Measurements from ENCODE around the gene SCLY. TPM values are rescaled to one million over a fixed set of nuclear protein-coding genes. Genes with fewer than 3 reads are reported as not detected.
A peak's percentile ranks its signal among the peaks of the same experiment; 100 is the strongest.

Gene SCLY
- total and polyA plus RNA-seq, 2 of the 13 experiments (the other 11 are each of a cell fraction or from before 2014, with no cell fraction given): 27.9 to 38.6 TPM

GRCh38 chr2:238069877-238070276, 9.1 kb downstream of the SCLY start:
- in situ Hi-C loops (cut with HindIII; ENCODE audit: extremely low pct_ligation_motif_present, low pct_unique_long_range_greater_than_20kb): no loop called here
- BruUV-seq (replicated peaks): TSS peak; percentile 26
- 96% methylated on average over 9 of the region's 9 CpGs for WGBS (ENCODE audit: low lambda C conversion rate)
- no peak for TF ChIP-seq ZNF260 (CRISPR knock-in tag; IDR thresholded peaks at IDR 0.05; ENCODE audit: borderline replicate concordance, low read depth)
- no peak for TF ChIP-seq FOXO1 (CRISPR knock-in tag; IDR thresholded peaks at IDR 0.05)
- TF ChIP-seq GTF2F1 (IDR thresholded peaks at IDR 0.05; ENCODE audit: low read length): no peak
- TF ChIP-seq ZBTB20 (CRISPR knock-in tag; IDR thresholded peaks at IDR 0.05; ENCODE audit: borderline replicate concordance, low read depth): no peak
- TF ChIP-seq FOXM1 (CRISPR knock-in tag; IDR thresholded peaks at IDR 0.05): no peak
- no peak for TF ChIP-seq THAP7 (CRISPR knock-in tag; IDR thresholded peaks at IDR 0.05)
- no peak for TF ChIP-seq ZNF563 (CRISPR knock-in tag; IDR thresholded peaks at IDR 0.05)
- no peak for TF ChIP-seq BRCA1 (CRISPR knock-in tag; IDR thresholded peaks at IDR 0.05)
- TF ChIP-seq IKZF4 (CRISPR knock-in tag; IDR thresholded peaks at IDR 0.05; ENCODE audit: borderline replicate concordance, low read depth, not compliant biosample characterization): no peak
- TF ChIP-seq ZBTB43 (CRISPR knock-in tag; conservative IDR thresholded peaks at IDR 0.05): no peak
- no peak for TF ChIP-seq MTA3 (CRISPR knock-in tag; IDR thresholded peaks at IDR 0.05)
- no peak for TF ChIP-seq USF2 (IDR thresholded peaks at IDR 0.05; ENCODE audit: low read depth, low read length)
- TF ChIP-seq USF2 (CRISPR knock-in tag; IDR thresholded peaks at IDR 0.05; ENCODE audit: borderline replicate concordance): no peak
- no peak for TF ChIP-seq THAP9 (CRISPR knock-in tag; IDR thresholded peaks at IDR 0.05; ENCODE audit: borderline replicate concordance)
- no peak for TF ChIP-seq LCORL (IDR thresholded peaks at IDR 0.05)
- no peak for TF ChIP-seq LCORL (CRISPR knock-in tag; IDR thresholded peaks at IDR 0.05)
- TF ChIP-seq ZNF136 (CRISPR knock-in tag; IDR thresholded peaks at IDR 0.05; ENCODE audit: low read depth): no peak

More at GRCh38 chr2:238069877-238070276, 9.1 kb downstream of the SCLY start:
- FAIRE-seq (no peak), DNase-seq (ENCODE audit: low spot score) (no peak), ATAC-seq (no peak)
- no peaks in the 10 kb centered on the region for H3K27me3 ChIP-seq (ENCODE audit: control insufficient read depth in 1 of 2, insufficient read depth in 2 of 2, low read length in 2 of 2)
- H3K4me2 ChIP-seq (ENCODE audit: low read depth, low read length): no peak overlapping the region
- intact Hi-C loops (cut with micrococcal nuclease; ENCODE audit: unreplicated experiment): loop anchor here (10.0 kb wide), 1 partner anchor 375 kb away; no protein-coding TSS in a partner anchor
- H3K9ac ChIP-seq (ENCODE audit: insufficient read depth, low read depth, low read length): no peak overlapping the region
- H3K4me3 ChIP-seq (replicated peaks in 1 of 3; ENCODE audit: insufficient read depth in 1 of 3, low read depth in 2 of 3, low read length in 3 of 3): no peak overlapping the region
- no peak overlapping the region for H2AFZ ChIP-seq (ENCODE audit: low read length)
- H3K79me2 ChIP-seq (ENCODE audit: insufficient read depth, low read length): peaks cover 7% of the 10 kb centered on the region
- no peak overlapping the region for H3K27ac ChIP-seq (ENCODE audit: extremely low read length, insufficient read depth, low read length)
- peaks cover 20 to 74% of the 10 kb centered on the region in 2 experiments for H3K36me3 ChIP-seq (replicated peaks in 1 of 2; ENCODE audit: control insufficient read depth in 1 of 2, insufficient read depth in 2 of 2, low read length in 2 of 2)
- H3K4me1 ChIP-seq (ENCODE audit: insufficient read depth, low read length): peaks cover 5% of the 10 kb centered on the region
- ChIA-PET POLR2A (interaction anchor here (1.3 kb wide), 1 partner anchor 26 kb away, joined by 3 read pairs; no protein-coding TSS in a partner anchor), CTCF (ENCODE audit: low intra/inter-chr PET ratio, low total read pairs) (no interaction called here)
- H4K20me1 ChIP-seq (ENCODE audit: insufficient read depth, low read length): no peaks in the 10 kb centered on the region
- no peaks in the 10 kb centered on the region for H3K9me3 ChIP-seq (ENCODE audit: low read length)
